ENCODE measurements around the gene TBC1D10A. TPM values are rescaled to one million over a fixed set of nuclear protein-coding genes. Genes with fewer than 3 reads are reported as not detected.

The TBC1D10A gene
- total and polyA plus RNA-seq, 5 experiments from 2014 or later = 56.7 to 83.4 (median 66.7) TPM

DNA sequence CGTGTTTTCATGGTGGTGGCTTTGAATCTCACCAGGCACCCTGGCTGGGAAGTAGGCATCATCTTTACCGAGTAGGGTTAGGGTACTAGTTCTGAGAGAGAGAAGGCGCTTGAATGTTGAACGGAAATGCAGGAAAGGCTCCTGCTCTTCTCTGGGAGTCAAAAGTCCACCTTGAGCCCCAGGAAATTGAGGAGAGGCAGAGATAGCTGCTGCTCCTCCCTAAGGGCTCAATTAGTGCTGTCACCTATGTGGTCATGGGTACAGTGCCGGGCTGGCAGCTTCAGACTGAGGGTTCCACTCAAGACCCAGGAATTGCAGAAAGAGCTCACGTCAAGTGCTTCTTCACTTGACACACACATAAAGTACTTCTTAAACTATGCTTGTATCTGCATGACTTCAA is 31.8 kb upstream of the TBC1D10A start:
- Mint-ChIP-seq H3K9me3 (no peaks in the 10 kb centered on the region), H3K27ac (peak overlapping the region in 7 of 10 donors; percentile 15 to 99 (median 87))
- DNase-seq = no peak

GRCh38 chr22:30357650-30358215 is 31.0 kb upstream of the TBC1D10A start:
- POLR2A ChIA-PET = interaction anchor here (1.1 to 4.9 kb wide), 8 partner anchors 21 to 69 kb away, joined by 3 to 100 read pairs (median 12); partner anchors contain the start of gene CASTOR1
- H3K4me1 Mint-ChIP-seq = peaks cover 28 to 52% (median 47%) of the 10 kb centered on the region in 4 donors
- no peaks in the 10 kb centered on the region for H3K9me3 Mint-ChIP-seq
- H3K4me3 Mint-ChIP-seq = peak overlapping the region; percentile 91 to 98 (median 96)
- ATAC-seq (no peak), DNase-seq (no peak)
- peaks cover 0 to 17% (median 3%) of the 10 kb centered on the region in 3 donors for H3K36me3 Mint-ChIP-seq
- H3K27ac Mint-ChIP-seq = peak overlapping the region; percentile 73 to 99 (median 96)
- H3K27me3 Mint-ChIP-seq = no peaks in the 10 kb centered on the region

More for the DNA sequence above, 31.8 kb upstream of the TBC1D10A start:
- Mint-ChIP-seq H3K4me3 (peak overlapping the region in 5 of 10 donors; percentile 14 to 98 (median 81)), H3K27me3 (no peaks in the 10 kb centered on the region), H3K36me3 (peaks cover 0 to 12% (median 3%) of the 10 kb centered on the region in 3 donors), H3K4me1 (peaks cover 26 to 44% (median 40%) of the 10 kb centered on the region in 4 donors)
- no peak for ATAC-seq
- POLR2A ChIA-PET = interaction anchor here (1.1 to 4.9 kb wide), 3 partner anchors 44 to 70 kb away, joined by 3 to 65 read pairs (median 12); partner anchors contain the start of gene CASTOR1

DNA sequence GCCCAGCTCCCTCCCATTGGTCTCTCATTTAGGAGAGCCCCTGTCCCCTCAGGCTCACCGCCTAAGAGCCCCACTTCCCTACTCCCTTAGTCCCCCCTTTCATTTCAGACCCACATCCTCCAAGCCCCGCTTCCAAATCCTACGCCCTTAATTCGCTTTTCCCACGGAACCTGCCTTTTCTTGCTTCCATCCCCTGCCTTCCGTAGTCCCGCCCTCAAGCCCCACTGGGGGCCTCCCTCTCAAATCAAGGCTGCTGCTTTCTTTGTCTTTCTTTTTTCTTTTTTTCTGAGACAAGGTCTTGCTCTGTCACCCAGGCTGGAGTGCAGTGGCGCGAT is 30.5 kb upstream of the TBC1D10A start:
- peak; percentile 19 to 27 for ATAC-seq
- Mint-ChIP-seq H3K36me3 (peaks cover 0 to 22% (median 4%) of the 10 kb centered on the region in 3 donors), H3K4me3 (peak overlapping the region; percentile 91 to 98 (median 96)), H3K4me1 (peaks cover 24 to 57% (median 52%) of the 10 kb centered on the region in 4 donors), H3K9me3 (no peaks in the 10 kb centered on the region), H3K27me3 (no peaks in the 10 kb centered on the region), H3K27ac (peak overlapping the region; percentile 93 to 99 (median 96))
- DNase-seq = peak in 6 of 10 donors; percentile 28 to 59 (median 52)
- POLR2A ChIA-PET = interaction anchor here (0.5 to 4.9 kb wide), 27 partner anchors 11 to 611 kb away, joined by 3 to 100 read pairs (median 4); partner anchors contain the start of genes CASTOR1, MORC2, OSM and RNF215

DNA sequence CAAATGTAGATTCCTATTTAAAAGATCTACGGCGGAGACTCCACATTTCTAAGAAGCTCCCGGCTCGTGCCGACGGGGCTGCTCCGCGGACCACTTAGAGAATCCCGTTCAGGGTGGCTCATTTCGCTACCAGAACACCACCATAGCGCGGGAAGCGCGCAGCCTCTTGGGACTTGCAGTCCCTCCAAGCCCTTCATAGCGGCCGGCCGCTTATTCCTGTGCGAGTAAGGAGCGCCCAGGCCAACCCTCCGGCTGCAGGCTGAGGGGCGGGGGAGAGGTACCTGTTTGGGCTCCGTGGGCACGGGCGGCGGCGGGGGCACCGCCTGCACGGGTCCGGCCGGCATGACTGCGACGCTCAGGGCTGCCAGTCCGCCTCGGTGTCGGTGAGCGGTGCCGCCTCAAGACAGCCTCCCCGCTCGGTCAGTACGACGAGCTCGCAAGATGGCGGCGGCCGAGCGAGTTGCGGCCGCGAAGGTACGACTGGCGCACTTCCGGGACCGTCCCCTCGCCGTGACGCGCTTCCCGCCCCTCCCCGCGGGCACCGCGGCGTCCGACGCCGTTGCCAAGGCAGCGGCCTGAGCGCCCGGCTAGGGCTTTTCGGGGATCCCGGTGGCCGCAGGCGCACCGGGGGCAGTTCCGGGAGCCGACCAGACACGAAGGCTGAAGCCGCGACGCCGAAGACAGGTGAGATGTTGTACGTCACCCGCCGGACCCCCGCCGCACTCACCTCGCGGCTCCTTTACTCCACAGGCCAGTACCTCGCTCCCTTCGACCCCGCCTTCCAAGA is 29.9 kb upstream of the TBC1D10A start, which contains the start of the genes CCDC157 and SF3A1:
Gene CCDC157 (plus strand): TSS at position 559 of the 787 bp plus-strand sequence. CDS start 8,994 bp downstream, outside the sequence.
Gene SF3A1 (minus strand): TSS at position 446 of the 787 bp plus-strand sequence. CDS start 102 bp downstream, at position 344.
- Mint-ChIP-seq H3K4me1 (peaks cover 25 to 63% (median 58%) of the 10 kb centered on the region in 4 donors), H3K27me3 (no peaks in the 10 kb centered on the region), H3K4me3 (peak within 1 kb of the TSS; percentile 91 to 98 (median 96)), H3K36me3 (peaks cover 0 to 28% (median 8%) of the 10 kb centered on the region in 3 donors), H3K9me3 (no peaks in the 10 kb centered on the region), H3K27ac (peak within 1 kb of the TSS; percentile 93 to 99 (median 96))
- POLR2A ChIA-PET = interaction anchor here (0.5 to 4.9 kb wide), 30 partner anchors 11 to 612 kb away, joined by 3 to 100 read pairs (median 4); partner anchors contain the start of genes CASTOR1, MORC2, OSM and RNF215
- peak; percentile 85 to 86 for ATAC-seq
- peak; percentile 79 to 91 (median 86) for DNase-seq

GRCh38 chr22:30354644-30355043 is 27.9 kb upstream of the TBC1D10A start:
- peaks cover 28 to 81% (median 72%) of the 10 kb centered on the region in 4 donors for H3K4me1 Mint-ChIP-seq
- POLR2A ChIA-PET = interaction anchor here (0.7 to 4.5 kb wide), 5 partner anchors 28 to 522 kb away, joined by 3 to 100 read pairs (median 7); partner anchors contain the start of genes CASTOR1 and TBC1D10A
- no peaks in the 10 kb centered on the region for H3K27me3 Mint-ChIP-seq
- H3K36me3 Mint-ChIP-seq = peaks cover 0 to 48% (median 14%) of the 10 kb centered on the region in 3 donors
- ATAC-seq (no peak), DNase-seq (no peak)
- H3K4me3 Mint-ChIP-seq = peak overlapping the region; percentile 91 to 98 (median 96)
- H3K27ac Mint-ChIP-seq = peak overlapping the region; percentile 72 to 99 (median 92)
- no peaks in the 10 kb centered on the region for H3K9me3 Mint-ChIP-seq

DNA sequence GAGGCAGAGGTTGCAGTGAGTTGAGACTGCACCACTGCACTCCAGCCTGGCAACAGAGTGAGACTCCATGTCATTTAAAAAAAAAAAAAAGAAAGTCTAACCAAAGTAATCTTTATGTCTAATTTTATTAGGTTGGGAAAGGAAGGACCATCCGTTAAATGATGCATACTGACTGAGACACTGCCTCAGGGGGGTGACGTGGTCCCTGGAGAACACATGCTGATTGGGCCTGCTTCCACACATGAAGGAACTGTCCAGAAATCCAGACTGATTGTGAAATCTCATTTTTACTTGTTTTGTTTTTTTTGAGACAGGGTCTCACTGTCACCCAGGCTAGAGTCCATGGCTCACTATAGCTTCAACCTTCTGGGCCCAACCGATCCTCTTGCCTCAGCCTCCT is 24.5 kb upstream of the TBC1D10A start:
- POLR2A ChIA-PET = interaction anchor here (0.7 to 1.5 kb wide), 2 partner anchors 25 to 45 kb away, joined by 3 to 5 read pairs; no protein-coding TSS in a partner anchor
- H3K27me3 Mint-ChIP-seq = no peaks in the 10 kb centered on the region
- H3K27ac Mint-ChIP-seq = peak overlapping the region in 5 of 10 donors; percentile 19 to 63 (median 33)
- H3K4me1 Mint-ChIP-seq = peaks cover 33 to 83% (median 72%) of the 10 kb centered on the region in 4 donors
- H3K9me3 Mint-ChIP-seq = no peaks in the 10 kb centered on the region
- DNase-seq (no peak), ATAC-seq (no peak)
- H3K4me3 Mint-ChIP-seq = peak overlapping the region in 5 of 10 donors; percentile 4 to 33 (median 23)
- H3K36me3 Mint-ChIP-seq = peaks cover 0 to 79% (median 14%) of the 10 kb centered on the region in 3 donors

DNA sequence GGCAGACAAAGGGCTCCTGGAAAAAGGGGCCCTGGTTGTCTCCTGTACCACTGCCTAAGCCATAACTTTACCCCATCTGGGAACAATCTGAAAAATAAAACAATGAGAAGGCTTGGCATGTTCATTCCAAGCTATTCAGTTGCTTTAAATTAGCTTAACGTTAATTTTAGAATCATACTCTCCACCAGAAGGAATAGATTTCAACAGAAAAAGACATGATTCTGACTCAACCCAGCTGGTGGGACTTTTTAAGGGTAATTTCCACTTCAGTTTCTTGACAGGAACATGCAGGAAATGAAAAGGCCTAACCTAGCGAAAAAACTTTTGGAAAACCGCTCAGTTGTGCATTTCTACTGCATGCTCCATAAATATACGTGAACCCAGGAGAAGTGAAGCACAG is 22.1 kb upstream of the TBC1D10A start:
- peak overlapping the region in 1 of 10 donors; percentile 11 for H3K4me3 Mint-ChIP-seq
- H3K4me1 Mint-ChIP-seq = peaks cover 21 to 66% (median 48%) of the 10 kb centered on the region in 4 donors
- H3K27ac Mint-ChIP-seq = peak overlapping the region in 7 of 10 donors; percentile 22 to 83 (median 65)
- POLR2A ChIA-PET = interaction anchor here (1.8 kb wide), 1 partner anchor 59 kb away, joined by 11 read pairs; the partner anchor contains the start of gene CASTOR1
- no peak for ATAC-seq
- no peak for DNase-seq
- peaks cover 0 to 94% (median 21%) of the 10 kb centered on the region in 3 donors for H3K36me3 Mint-ChIP-seq
- no peaks in the 10 kb centered on the region for H3K9me3 Mint-ChIP-seq
- H3K27me3 Mint-ChIP-seq = no peaks in the 10 kb centered on the region

DNA sequence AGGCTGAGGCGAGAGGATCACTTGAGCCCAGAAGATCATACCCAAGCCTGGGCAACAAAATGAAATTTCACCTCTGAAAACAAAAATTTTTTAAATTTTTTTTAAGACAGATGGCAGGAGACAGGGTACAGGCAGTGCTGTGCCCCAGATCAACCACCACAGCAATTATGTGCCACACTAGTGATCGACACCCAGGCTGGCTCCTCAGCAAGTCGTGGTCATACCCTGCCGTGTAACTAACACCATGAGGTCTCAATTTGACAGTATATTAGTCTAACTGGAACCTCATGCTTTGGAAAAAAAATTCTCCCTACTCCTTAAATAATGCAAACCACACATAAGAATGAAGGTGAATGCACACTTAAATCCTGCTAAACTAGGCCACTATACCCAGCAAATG is 21.7 kb upstream of the TBC1D10A start:
- H3K4me1 Mint-ChIP-seq = peaks cover 18 to 63% (median 44%) of the 10 kb centered on the region in 4 donors
- no peaks in the 10 kb centered on the region for H3K27me3 Mint-ChIP-seq
- H3K36me3 Mint-ChIP-seq = peaks cover 0 to 94% (median 22%) of the 10 kb centered on the region in 3 donors
- peak overlapping the region in 8 of 10 donors; percentile 22 to 83 (median 59) for H3K27ac Mint-ChIP-seq
- ATAC-seq = no peak
- peak overlapping the region in 2 of 10 donors; percentile 11 to 15 for H3K4me3 Mint-ChIP-seq
- DNase-seq = no peak
- H3K9me3 Mint-ChIP-seq = no peaks in the 10 kb centered on the region
- POLR2A ChIA-PET = interaction anchor here (1.0 kb wide), 1 partner anchor 60 kb away, joined by 4 read pairs; no protein-coding TSS in a partner anchor

- ATAC-seq (no peak), DNase-seq (no peak)
- H3K27me3 Mint-ChIP-seq = no peaks in the 10 kb centered on the region
- peak overlapping the region in 9 of 10 donors; percentile 25 to 89 (median 63) for H3K27ac Mint-ChIP-seq
- peak overlapping the region in 3 of 10 donors; percentile 4 to 31 (median 14) for H3K4me3 Mint-ChIP-seq
- POLR2A ChIA-PET = interaction anchor here (1.0 kb wide), 1 partner anchor 59 kb away, joined by 4 read pairs; no protein-coding TSS in a partner anchor
- peaks cover 17 to 58% (median 34%) of the 10 kb centered on the region in 4 donors for H3K4me1 Mint-ChIP-seq
- no peaks in the 10 kb centered on the region for H3K9me3 Mint-ChIP-seq
- peaks cover 0 to 97% (median 23%) of the 10 kb centered on the region in 3 donors for H3K36me3 Mint-ChIP-seq
Observed at GRCh38 chr22:30347255-30347892, 20.6 kb upstream of the TBC1D10A start.

DNA sequence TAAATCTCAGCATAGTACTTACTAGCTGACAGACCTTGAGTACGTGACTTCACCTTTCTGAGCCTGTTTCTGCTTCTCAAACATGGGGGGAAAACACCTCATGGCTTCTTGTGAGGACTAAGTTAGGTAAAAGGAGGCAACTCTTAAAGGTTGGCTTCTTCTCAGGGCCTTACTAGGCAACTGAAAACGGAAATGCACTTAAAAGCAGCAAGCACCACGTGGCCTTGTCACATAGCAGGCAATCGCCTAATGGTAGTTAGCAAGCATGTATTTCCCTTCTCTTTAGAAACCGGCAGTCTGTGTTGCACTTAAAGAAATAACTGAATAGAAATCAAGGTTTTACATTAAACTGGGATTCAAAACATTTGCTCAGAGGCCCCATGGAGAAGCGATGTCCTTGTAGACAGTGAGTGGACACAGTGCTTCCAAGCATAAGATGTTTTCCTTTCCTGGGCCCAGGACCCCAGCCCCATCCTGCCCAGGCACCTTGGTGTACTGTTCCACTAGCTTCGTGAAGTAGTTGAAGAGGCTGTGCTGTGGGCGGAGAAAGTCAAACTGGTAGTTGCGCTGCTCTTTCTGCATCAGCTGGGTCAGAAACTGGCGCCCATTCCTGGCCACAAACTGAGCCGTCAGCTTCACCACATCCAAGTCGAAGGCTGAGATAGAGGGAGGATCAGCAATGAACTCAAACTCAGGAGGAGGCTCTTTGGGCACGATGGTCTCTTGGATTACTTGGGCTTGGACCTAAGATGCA is 17.9 kb upstream of the TBC1D10A start:
- POLR2A ChIA-PET = no interaction called here
- Mint-ChIP-seq H3K27ac (peak overlapping the region in 2 of 10 donors; percentile 43 to 87), H3K4me1 (peaks cover 0 to 36% (median 17%) of the 10 kb centered on the region in 4 donors), H3K4me3 (peak overlapping the region in 1 of 10 donors; percentile 33), H3K36me3 (peaks cover 0 to 97% (median 21%) of the 10 kb centered on the region in 3 donors), H3K9me3 (no peaks in the 10 kb centered on the region), H3K27me3 (no peaks in the 10 kb centered on the region)
- ATAC-seq = no peak
- no peak for DNase-seq
